H1 (cell line): ENCODE results near the gene CASP3. TPM values are rescaled to one million over a fixed set of nuclear protein-coding genes. Genes with fewer than 3 reads are reported as not detected.

Experiments used
- CTCF ChIA-PET: fragments of 300-600 bp; sonication (Branson Sonifier 250); formaldehyde crosslinking; loops from one replicate; lab custom pipeline; 2021; ENCODE audit not compliant: partially characterized antibody; lab: Charles Lee
- POLR2A ChIA-PET: fragments of 300-600 bp; sonication (Branson Sonifier 250); formaldehyde crosslinking; loops from one replicate; lab custom pipeline; 2021; ENCODE audit warnings: inconsistent platforms; ENCODE audit not compliant: partially characterized antibody; lab: Charles Lee
- DNase-seq, 2 experiments: peaks; one replicate each; pipeline versions ENCODE4 v3.0.0 to v3.0.0-alpha.2; 2010 to 2022; ENCODE audit warnings: low spot score in 2 of 2, low read depth in 1 of 2, mixed read lengths in 1 of 2
- FAIRE-seq: peaks from 2 replicates; lab custom pipeline; 2011; peaks lifted over from hg19 to GRCh38; lab: Jason Lieb, UNC
- H2AFZ ChIP-seq: 2 replicates; pipeline ENCODE4 v1.8.1; 2012; ENCODE audit warnings: low read length, inconsistent platforms
- H2AK5ac ChIP-seq: 2 replicates; pipeline ENCODE4 v1.6.1; 2013; ENCODE audit warnings: low read depth, low read length
- H2BK120ac ChIP-seq: replicated peaks from 2 replicates; pipeline ENCODE3; 2013; ENCODE audit warnings: low read depth, low read length, inconsistent platforms
- H2BK12ac ChIP-seq: 2 replicates; pipeline ENCODE4 v1.6.1; 2013; ENCODE audit warnings: low read depth, low read length
- H2BK15ac ChIP-seq: 2 replicates; pipeline ENCODE4 v1.6.1; 2013; ENCODE audit warnings: low read length
- H2BK20ac ChIP-seq: 2 replicates; pipeline ENCODE4 v1.6.1; 2013; ENCODE audit warnings: low read length
- H2BK5ac ChIP-seq: 2 replicates; pipeline ENCODE4 v1.6.1; 2013; ENCODE audit warnings: low read depth, low read length
- H3K14ac ChIP-seq: 2 replicates; pipeline ENCODE4 v1.6.1; 2013; ENCODE audit warnings: inconsistent platforms; ENCODE audit not compliant: insufficient read length
- H3K18ac ChIP-seq: 2 replicates; pipeline ENCODE4 v1.6.1; 2013; ENCODE audit warnings: low read length; ENCODE audit errors: extremely low read depth
- H3K23ac ChIP-seq: 2 replicates; pipeline ENCODE4 v1.6.1; 2013; ENCODE audit warnings: inconsistent platforms; ENCODE audit not compliant: insufficient read length
- H3K23me2 ChIP-seq: 2 replicates; pipeline ENCODE4 v1.6.1; 2013; ENCODE audit warnings: low read depth, low read length
- H3K27ac ChIP-seq: 2 replicates; pipeline ENCODE4 v1.6.1; 2011; ENCODE audit warnings: low read depth, low read length, inconsistent platforms
- H3K27me3 ChIP-seq, 4 experiments: replicated peaks in 1 of 4; 1 replicate in 1 of 4; 2 replicates in 3 of 4; pipeline versions ENCODE4 v1.6.1 to v1.8.1; 2011 to 2013; ENCODE audit warnings: low read length in 3 of 4, mild to moderate bottlenecking in 3 of 4, inconsistent platforms in 2 of 4, mixed read lengths in 2 of 4, moderate library complexity in 1 of 4; ENCODE audit not compliant: control insufficient read depth in 3 of 4, insufficient read depth in 3 of 4; ENCODE audit errors: extremely low read depth in 1 of 4
- H3K36me3 ChIP-seq, 4 experiments: 2 replicates each; pipeline versions ENCODE4 v1.6.1 to v1.8.1; 2011 to 2013; ENCODE audit warnings: mild to moderate bottlenecking in 4 of 4, low read length in 3 of 4, moderate library complexity in 2 of 4, control low read depth in 1 of 4, inconsistent platforms in 1 of 4; ENCODE audit not compliant: insufficient read depth in 4 of 4, control insufficient read depth in 2 of 4
- H3K4ac ChIP-seq: replicated peaks from 2 replicates; pipeline ENCODE3; 2013; ENCODE audit warnings: low read length, low read depth, mixed read lengths, inconsistent platforms; ENCODE audit not compliant: insufficient read length
- H3K4me1 ChIP-seq, 4 experiments: replicated peaks in 1 of 4; 1 replicate in 1 of 4; 2 replicates in 3 of 4; pipeline versions ENCODE4 v1.6.1 to v1.8.1; 2011 to 2013; ENCODE audit warnings: low read length in 3 of 4, inconsistent platforms in 2 of 4, mixed read lengths in 1 of 4; ENCODE audit not compliant: insufficient read depth in 4 of 4, control insufficient read depth in 3 of 4
- H3K4me2 ChIP-seq, 2 experiments: 2 replicates each; pipeline versions ENCODE4 v1.6.1 to v1.8.1; 2011 to 2013; ENCODE audit warnings: low read depth in 2 of 2, low read length in 2 of 2, control low read depth in 1 of 2, inconsistent platforms in 1 of 2, mild to moderate bottlenecking in 1 of 2; ENCODE audit not compliant: insufficient read depth in 1 of 2
- H3K4me3 ChIP-seq, 4 experiments: fragments of 200-600, 300-600 bp in 1 of 4; sonication (generic), shearing (Covaris generic), sonication (Bioruptor Twin) in 1 of 4; 2 replicates each; pipeline versions ENCODE4 v1.5.1 to v1.8.1; 2011 to 2016; ENCODE audit warnings: low read length in 4 of 4, low read depth in 3 of 4, control low read depth in 2 of 4, inconsistent platforms in 2 of 4, mild to moderate bottlenecking in 2 of 4, mixed read lengths in 1 of 4, moderate library complexity in 1 of 4; ENCODE audit not compliant: insufficient read depth in 2 of 4; ENCODE audit errors: extremely low read depth in 1 of 4
- H3K56ac ChIP-seq: replicated peaks from 2 replicates; pipeline ENCODE3; 2013; ENCODE audit warnings: low read depth, mild to moderate bottlenecking, mixed read lengths, low read length, inconsistent platforms; ENCODE audit not compliant: insufficient read length
- H3K79me1 ChIP-seq: 2 replicates; pipeline ENCODE4 v1.6.1; 2013; ENCODE audit warnings: low read depth, low read length, control low read depth
- H3K79me2 ChIP-seq, 2 experiments: 2 replicates each; pipeline versions ENCODE4 v1.6.1 to v1.8.1; 2012 to 2013; ENCODE audit warnings: low read length in 2 of 2, mild to moderate bottlenecking in 2 of 2, inconsistent platforms in 1 of 2; ENCODE audit not compliant: insufficient read depth in 2 of 2, control insufficient read depth in 1 of 2
- H3K9ac ChIP-seq, 4 experiments: replicated peaks in 1 of 4; 1 replicate in 1 of 4; 2 replicates in 3 of 4; pipeline versions ENCODE4 v1.6.1 to v1.8.1; 2011 to 2013; ENCODE audit warnings: low read depth in 3 of 4, low read length in 3 of 4, control low read depth in 2 of 4, mild to moderate bottlenecking in 2 of 4, moderate library complexity in 2 of 4, inconsistent platforms in 1 of 4; ENCODE audit errors: extremely low read depth in 1 of 4
- H3K9me3 ChIP-seq, 2 experiments: 2 replicates each; pipeline versions ENCODE4 v1.6.1 to v1.8.1; 2012 to 2013; ENCODE audit warnings: mild to moderate bottlenecking in 2 of 2, moderate library complexity in 2 of 2, control low read depth in 1 of 2, inconsistent platforms in 1 of 2, low read depth in 1 of 2, low read length in 1 of 2, mixed read lengths in 1 of 2; ENCODE audit not compliant: insufficient read depth in 2 of 2
- H4K20me1 ChIP-seq, 2 experiments: replicated peaks in 1 of 2; 2 replicates each; pipeline versions ENCODE3 to v1.8.1; 2011 to 2013; ENCODE audit warnings: inconsistent platforms in 2 of 2, low read length in 2 of 2, mild to moderate bottlenecking in 1 of 2; ENCODE audit not compliant: insufficient read depth in 2 of 2, control insufficient read depth in 1 of 2
- H4K5ac ChIP-seq: 2 replicates; pipeline ENCODE4 v1.6.1; 2013; ENCODE audit warnings: low read length, low read depth, mixed read lengths, inconsistent platforms; ENCODE audit not compliant: insufficient read length
- H4K8ac ChIP-seq: 2 replicates; pipeline ENCODE4 v1.8.0; 2013; ENCODE audit warnings: mild to moderate bottlenecking, moderate library complexity, low read length, inconsistent platforms; ENCODE audit not compliant: insufficient read depth; ENCODE audit errors: extremely low read depth
- H4K91ac ChIP-seq: replicated peaks from 2 replicates; pipeline ENCODE3; 2013; ENCODE audit warnings: low read length, mixed read lengths, inconsistent platforms; ENCODE audit not compliant: insufficient read length
- ASH2L ChIP-seq: fragments of 200-600, 300-600 bp; sonication (generic); IDR thresholded peaks from one replicate; pipeline ENCODE4 v1.7.1; 2017; ENCODE audit warnings: low read length
- EZH2 ChIP-seq: fragments of 200-600 bp; sonication (generic); IDR thresholded peaks from 2 replicates; pipeline ENCODE4 v1.7.1; 2012; ENCODE audit warnings: low read depth, mild to moderate bottlenecking, moderate library complexity, low read length, inconsistent platforms; ENCODE audit not compliant: severe bottlenecking
- FOSL1 ChIP-seq: IDR thresholded peaks from 2 replicates; pipeline ENCODE4 v1.6.1; 2011; ENCODE audit warnings: mild to moderate bottlenecking, low read depth, low read length, moderate library complexity; ENCODE audit not compliant: insufficient read depth
- JUN ChIP-seq: IDR thresholded peaks from 2 replicates; pipeline ENCODE4 v1.6.1; 2011; ENCODE audit warnings: low read depth, mild to moderate bottlenecking, improper control_type of control experiment, low read length
- PHF8 ChIP-seq: fragments of 200-600 bp; sonication (generic); conservative IDR thresholded peaks from 2 replicates; pipeline ENCODE4 v1.7.1; 2012; ENCODE audit warnings: low read depth, mild to moderate bottlenecking, inconsistent platforms, low read length, moderate library complexity
- RFX5 ChIP-seq: IDR thresholded peaks from 2 replicates; pipeline ENCODE4 v1.6.1; 2011; ENCODE audit warnings: low read depth, low read length, improper control_type of control experiment, borderline replicate concordance
- SAP30 ChIP-seq: fragments of 300-600 bp; sonication (generic); IDR thresholded peaks from 2 replicates; pipeline ENCODE4 v1.7.1; 2012; ENCODE audit warnings: low read length, moderate library complexity, mild to moderate bottlenecking, inconsistent platforms; ENCODE audit not compliant: insufficient read depth, insufficient replicate concordance
- SIN3A ChIP-seq, 2 experiments: IDR thresholded peaks in 1 of 2; conservative IDR thresholded peaks in 1 of 2; 2 replicates each; pipeline ENCODE4 v1.6.1; 2011 to 2012; ENCODE audit warnings: low read length in 2 of 2, improper control_type of control experiment in 1 of 2, low read depth in 1 of 2, mild to moderate bottlenecking in 1 of 2
- SUZ12 ChIP-seq: fragments of 200-600 bp; sonication (generic); IDR thresholded peaks from 2 replicates; pipeline ENCODE4 v1.6.1; 2012; ENCODE audit warnings: mild to moderate bottlenecking, inconsistent platforms, low read length, moderate library complexity, mixed read lengths
- TAF1 ChIP-seq: IDR thresholded peaks from 2 replicates; pipeline ENCODE4 v1.6.1; 2011; ENCODE audit warnings: mild to moderate bottlenecking, low read depth, low read length
- TEAD4 ChIP-seq: IDR thresholded peaks from 2 replicates; pipeline ENCODE4 v1.6.1; 2012; ENCODE audit warnings: low read depth, low read length, inconsistent platforms, mixed read lengths
- YY1 ChIP-seq: IDR thresholded peaks from 2 replicates; pipeline ENCODE4 v1.6.1; 2011; ENCODE audit warnings: low read depth, mild to moderate bottlenecking, low read length
- WGBS, 2 experiments: shearing (Covaris generic) in 1 of 2; methylation state at CpG; one replicate each; pipeline versions ENCODE4 v1.1.6 to v1.1.7; 2013 to 2015; ENCODE audit warnings: low lambda C conversion rate in 2 of 2, mixed read lengths in 2 of 2, inconsistent platforms in 1 of 2, low coverage in 1 of 2, missing lambda C conversion rate in 1 of 2; ENCODE audit not compliant: insufficient replicate concordance in 2 of 2, insufficient coverage in 1 of 2, insufficient read length in 1 of 2; ENCODE audit errors: extremely low coverage in 1 of 2, missing lambda C conversion rate in 1 of 2; 5-methylcytosine and 5-hydroxymethylcytosine counted together
- polyA plus RNA-seq, 7 experiments: library from polyadenylated mRNA; depleted of rRNA in 3 of 7; stranded (reverse) in 5 of 7; unstranded in 2 of 7; fragments of >200 nt in 5 of 7; fragments of 200-250 nt in 2 of 7; gene quantifications; 1 replicate in 5 of 7; 2 replicates in 1 of 7; 4 replicates in 1 of 7; pipeline versions ENCODE4 v1.2.1 to v1.2.3, GENCODE V29; 2011 to 2013; ENCODE audit warnings: missing spikeins in 2 of 7, mixed read lengths in 2 of 7
- total RNA-seq: library from RNA; stranded (reverse); fragmentation: NEBNext Ultra II Directional; extraction: Animal tissue kit (Norgen Biotek cat#: 25700); gene quantifications from 2 replicates; pipeline ENCODE4 v1.2.1, GENCODE V29; 2021
- TF ChIP-seq, protein P1 (sequence below): IDR thresholded peaks from 2 replicates; pipeline ENCODE4 v1.6.1; 2012; ENCODE audit warnings: low read length, inconsistent platforms

Gene CASP3
- total and polyA plus RNA-seq, 2 of the 8 experiments (the other 6 are each of a cell fraction or from before 2014, with no cell fraction given): 27.8 to 82.5 TPM

DNA sequence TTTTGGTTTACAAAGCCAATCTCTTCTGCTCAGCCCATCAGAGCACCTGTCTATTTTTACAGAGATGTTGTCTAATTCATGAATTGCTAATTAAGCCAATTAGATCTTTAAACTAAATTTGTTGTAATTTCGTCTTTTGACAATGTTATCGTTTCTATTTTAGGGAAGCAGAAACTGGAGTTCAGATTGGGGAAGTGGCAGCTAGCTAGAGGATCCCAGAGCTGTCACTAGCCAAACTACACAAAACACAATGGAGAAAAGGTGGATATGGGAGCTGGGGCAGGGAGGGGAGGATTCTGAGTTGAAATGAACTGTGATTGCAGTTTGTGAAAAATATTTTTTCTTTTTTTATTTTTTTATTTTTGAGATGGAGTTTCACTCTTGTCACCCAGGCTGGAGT is 35.8 kb downstream of the CASP3 start:
- Histone ChIP-seq H2BK12ac (no peak overlapping the region), H2AFZ (no peak overlapping the region), H3K18ac (no peak overlapping the region), H4K91ac (no peak overlapping the region), H3K27me3 (no peaks in the 10 kb centered on the region), H2BK120ac (no peak overlapping the region), H3K23me2 (peaks cover 3% of the 10 kb centered on the region; the same call in 1 of the 2 replicates), H3K27ac (no peak overlapping the region), H3K9me3 (peaks cover 13 to 21% of the 10 kb centered on the region in 2 experiments), H2BK20ac (no peak overlapping the region), H3K56ac (no peak overlapping the region), H3K4me3 (no peak overlapping the region), H3K36me3 (no peaks in the 10 kb centered on the region), H2AK5ac (no peak overlapping the region), H3K79me1 (no peaks in the 10 kb centered on the region), H3K79me2 (no peaks in the 10 kb centered on the region), H4K8ac (no peak overlapping the region), H2BK15ac (no peak overlapping the region), H3K9ac (no peak overlapping the region), H4K5ac (no peak overlapping the region), H3K14ac (no peak overlapping the region), H2BK5ac (no peak overlapping the region), H4K20me1 (no peaks in the 10 kb centered on the region), H3K4ac (no peak overlapping the region), H3K4me2 (no peak overlapping the region), H3K4me1 (peaks cover 3 to 11% (median 8%) of the 10 kb centered on the region in 4 experiments), H3K23ac (no peak overlapping the region)
- FAIRE-seq: no peak
- ChIA-PET POLR2A (no interaction called here), CTCF (no interaction called here)
- DNase-seq: no peak
- 87% methylated on average over 2 of the region's 2 CpGs; no CpG with 5 or more reads in 1 of the 2 experiments for WGBS, 2 experiments
- no peak for TF ChIP-seq JUN
- TF ChIP-seq SAP30: no peak
- TF ChIP-seq SUZ12: no peak
- TF ChIP-seq TEAD4: no peak
- no peak for TF ChIP-seq EZH2
- TF ChIP-seq RFX5: no peak
- TF ChIP-seq PHF8: no peak
- no peak for TF ChIP-seq SIN3A (conservative IDR thresholded peaks at IDR 0.05 in 1 of 2, IDR thresholded peaks at IDR 0.05 in 1 of 2; ENCODE audit: low read depth in 1 of 2, low read length in 2 of 2)
- TF ChIP-seq YY1: no peak
- no peak for TF ChIP-seq ASH2L
- TF ChIP-seq, protein P1, sequence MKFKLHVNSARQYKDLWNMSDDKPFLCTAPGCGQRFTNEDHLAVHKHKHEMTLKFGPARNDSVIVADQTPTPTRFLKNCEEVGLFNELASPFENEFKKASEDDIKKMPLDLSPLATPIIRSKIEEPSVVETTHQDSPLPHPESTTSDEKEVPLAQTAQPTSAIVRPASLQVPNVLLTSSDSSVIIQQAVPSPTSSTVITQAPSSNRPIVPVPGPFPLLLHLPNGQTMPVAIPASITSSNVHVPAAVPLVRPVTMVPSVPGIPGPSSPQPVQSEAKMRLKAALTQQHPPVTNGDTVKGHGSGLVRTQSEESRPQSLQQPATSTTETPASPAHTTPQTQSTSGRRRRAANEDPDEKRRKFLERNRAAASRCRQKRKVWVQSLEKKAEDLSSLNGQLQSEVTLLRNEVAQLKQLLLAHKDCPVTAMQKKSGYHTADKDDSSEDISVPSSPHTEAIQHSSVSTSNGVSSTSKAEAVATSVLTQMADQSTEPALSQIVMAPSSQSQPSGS: no peak
- no peak for TF ChIP-seq TAF1
- TF ChIP-seq FOSL1: no peak
